GM12891 (cell line): ENCODE measurements around the gene ME3.
"Not testable (repeated sequence)": the region's sequence is repeated elsewhere in the genome, so short reads cannot be mapped to it uniquely, and the experiment has no call there.

Experiments used
- DNase-seq: peaks from one replicate; pipeline ENCODE4 v3.0.0; 2011; ENCODE audit warnings: low spot score; ENCODE audit not compliant: insufficient read length
- FAIRE-seq: peaks from 2 replicates; lab custom pipeline; 2011; peaks lifted over from hg19 to GRCh38; lab: Jason Lieb, UNC
- PAX5 ChIP-seq: IDR thresholded peaks from 2 replicates; pipeline ENCODE4 v1.6.1; 2011; ENCODE audit warnings: low read length, moderate library complexity, mild to moderate bottlenecking; ENCODE audit not compliant: insufficient read depth, severe bottlenecking
- POLR2A ChIP-seq: IDR thresholded peaks from 2 replicates; pipeline ENCODE4 v1.6.1; 2011; ENCODE audit warnings: low read depth, low read length, control low read depth
- POLR2AphosphoS5 ChIP-seq: IDR thresholded peaks from 2 replicates; pipeline ENCODE4 v1.6.1; 2011; ENCODE audit warnings: low read depth, low read length, control low read depth
- POU2F2 ChIP-seq: IDR thresholded peaks from 2 replicates; pipeline ENCODE4 v1.6.1; 2011; ENCODE audit warnings: low read depth, mild to moderate bottlenecking, control low read depth, low read length, moderate library complexity
- SPI1 ChIP-seq: IDR thresholded peaks from 2 replicates; pipeline ENCODE4 v1.6.1; 2011; ENCODE audit warnings: low read depth, low read length, control low read depth
- TAF1 ChIP-seq: IDR thresholded peaks from 2 replicates; pipeline ENCODE4 v1.6.1; 2011; ENCODE audit warnings: low read depth, low read length, control low read depth

ME3 gene

DNA sequence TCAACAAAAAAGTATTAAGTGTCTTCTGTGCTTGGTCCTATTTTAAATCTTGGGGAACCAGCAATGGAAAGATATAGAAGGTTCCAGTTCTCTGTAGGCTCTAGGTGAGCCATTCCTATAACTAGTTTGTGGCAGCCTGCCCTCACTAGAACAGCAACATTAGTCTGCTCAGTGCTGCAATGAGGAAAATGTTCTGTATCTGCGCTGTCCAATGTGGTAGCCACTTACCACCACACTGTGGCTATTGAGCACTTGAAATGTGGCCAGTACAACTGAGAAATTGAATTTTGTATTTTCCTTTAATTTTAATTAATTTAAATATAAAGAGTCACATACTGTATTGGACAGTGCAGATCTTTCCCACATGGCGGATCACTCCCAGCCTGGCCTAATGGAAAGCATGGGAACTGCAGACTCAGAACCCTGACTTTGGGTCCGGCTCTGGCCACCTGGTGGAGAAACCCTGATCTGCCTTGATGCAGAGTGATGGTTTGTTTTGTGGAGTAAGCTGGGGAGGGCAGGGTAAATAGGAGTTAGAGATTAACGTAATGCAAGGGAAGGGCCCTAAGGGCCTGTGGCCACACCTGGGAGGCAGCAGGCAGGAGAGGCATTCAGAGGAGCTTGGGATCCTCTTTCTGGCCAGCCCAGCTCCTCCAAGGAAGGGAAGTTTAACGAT lies 101.0 kb downstream of the ME3 start:
- DNase-seq (no peak), FAIRE-seq (no peak)
- TF ChIP-seq POLR2AphosphoS5: no peak
- TF ChIP-seq POU2F2: no peak
- no peak for TF ChIP-seq POLR2A
- TF ChIP-seq TAF1: no peak

DNA sequence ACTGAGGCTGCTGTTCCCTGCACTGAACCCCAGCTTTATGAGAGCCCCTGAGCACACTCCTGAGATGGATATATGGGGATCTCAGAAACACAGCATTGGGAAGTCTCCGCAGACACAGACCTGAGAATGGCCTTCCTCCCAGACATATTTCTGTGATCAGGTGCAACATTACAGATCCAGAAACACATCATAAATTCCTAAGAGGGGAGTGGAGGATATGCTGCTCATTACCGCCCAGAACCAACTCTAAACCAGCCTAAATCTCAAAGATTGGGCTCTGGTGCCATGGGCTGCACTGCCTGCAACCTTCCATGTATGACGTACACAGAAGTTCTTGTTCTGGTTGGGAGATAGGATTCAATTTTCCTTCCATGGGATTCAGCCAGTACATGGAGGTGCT lies 102.0 kb downstream of the ME3 start:
- TF ChIP-seq POU2F2: no peak
- TF ChIP-seq TAF1: no peak
- DNase-seq (no peak), FAIRE-seq (no peak)

DNA sequence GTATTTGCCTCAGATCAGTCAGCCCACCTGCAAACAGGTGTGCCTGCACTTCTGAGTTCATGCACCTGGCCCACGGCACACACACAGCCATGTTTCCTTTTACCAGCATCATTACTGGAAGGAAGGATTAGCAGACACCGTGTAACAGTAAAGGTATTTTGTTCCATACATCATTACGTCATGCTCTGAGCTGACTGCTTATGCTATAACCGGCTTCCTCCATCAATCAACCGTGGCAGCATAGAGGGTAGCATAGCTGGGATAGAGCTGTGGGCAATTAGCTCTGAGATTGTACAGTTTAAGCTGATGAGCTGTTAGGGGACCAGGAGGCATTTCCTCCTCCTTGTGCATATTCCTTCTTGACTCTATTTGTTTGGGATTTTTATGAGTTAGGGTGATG lies 102.4 kb downstream of the ME3 start:
- DNase-seq (no peak), FAIRE-seq (no peak)
- TF ChIP-seq POLR2AphosphoS5 (no peak), SPI1 (no peak), PAX5 (no peak), POU2F2 (no peak), TAF1 (no peak), POLR2A (no peak)

DNA sequence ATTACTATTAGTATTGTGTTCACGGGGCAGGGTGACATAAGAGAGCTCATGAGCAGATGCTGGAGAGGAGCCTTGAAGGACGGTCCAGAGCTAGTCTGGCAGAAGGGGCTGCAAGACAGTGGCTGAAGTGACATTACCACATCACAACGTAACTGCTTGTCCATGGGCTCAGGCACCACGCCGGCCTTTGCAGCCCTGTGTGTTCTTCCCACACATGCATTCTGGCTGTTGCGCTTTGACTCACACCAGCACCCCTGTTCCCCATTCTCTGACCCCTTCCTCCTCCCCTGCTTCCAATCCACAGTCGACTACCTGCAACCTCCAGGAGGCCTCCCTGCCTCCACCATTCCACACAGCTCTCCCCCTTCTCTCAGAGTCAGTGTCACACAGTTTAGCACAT lies 103.3 kb downstream of the ME3 start:
- no peak for TF ChIP-seq POLR2AphosphoS5
- TF ChIP-seq SPI1: no peak
- TF ChIP-seq TAF1: no peak
- TF ChIP-seq PAX5: no peak
- no peak for TF ChIP-seq POU2F2
- TF ChIP-seq POLR2A: no peak
- FAIRE-seq (no peak), DNase-seq (no peak)

DNA sequence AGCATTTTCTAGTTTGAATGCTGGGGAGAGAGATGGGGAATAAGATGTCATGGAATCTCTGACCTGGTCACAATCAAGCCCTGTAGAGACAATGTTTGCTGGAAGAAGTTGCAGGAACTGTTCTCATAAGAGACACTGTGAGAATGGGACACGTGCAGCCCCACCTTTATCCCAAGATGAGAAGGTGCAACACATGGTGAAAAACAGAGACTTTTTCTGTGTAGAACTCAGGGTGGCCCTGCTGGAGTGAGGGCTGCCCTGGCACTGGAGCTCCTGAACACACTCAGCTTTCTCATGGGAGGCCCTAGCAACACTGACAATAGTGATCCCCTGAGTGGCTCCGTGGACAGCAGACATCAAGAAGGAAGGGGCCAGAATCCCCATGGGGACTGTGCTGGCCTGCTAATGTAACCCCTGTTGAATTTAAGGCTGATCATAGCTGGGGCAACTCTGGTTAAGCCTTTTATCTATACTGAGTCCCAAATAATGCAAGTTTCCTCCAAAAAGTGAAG lies 106.6 kb downstream of the ME3 start:
- TF ChIP-seq POU2F2: no peak
- no peak for TF ChIP-seq TAF1
- no peak for TF ChIP-seq POLR2A
- TF ChIP-seq SPI1: no peak
- no peak for TF ChIP-seq PAX5
- TF ChIP-seq POLR2AphosphoS5: no peak
- FAIRE-seq: no peak

DNA sequence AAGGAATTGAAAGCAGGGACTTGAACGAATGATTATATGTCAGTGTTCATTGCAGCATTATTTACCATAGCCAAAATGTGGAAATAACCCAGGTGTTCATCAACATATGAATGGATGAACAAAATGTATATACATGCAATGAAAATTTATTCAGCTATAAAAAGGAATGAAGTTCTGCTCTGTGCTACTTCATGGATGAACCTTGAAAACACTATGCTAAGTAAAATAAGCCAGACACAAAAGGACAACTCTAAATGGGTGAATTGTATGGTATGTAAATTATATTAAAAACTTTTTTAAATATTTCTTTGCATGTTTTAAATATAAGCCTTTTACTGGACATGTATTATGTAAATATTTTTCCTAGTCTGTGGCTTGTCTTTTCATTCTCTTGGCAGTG lies 107.0 kb downstream of the ME3 start:
- no peak for FAIRE-seq

More for the DNA sequence above, 106.6 kb downstream of the ME3 start:
- no peak for DNase-seq

DNA sequence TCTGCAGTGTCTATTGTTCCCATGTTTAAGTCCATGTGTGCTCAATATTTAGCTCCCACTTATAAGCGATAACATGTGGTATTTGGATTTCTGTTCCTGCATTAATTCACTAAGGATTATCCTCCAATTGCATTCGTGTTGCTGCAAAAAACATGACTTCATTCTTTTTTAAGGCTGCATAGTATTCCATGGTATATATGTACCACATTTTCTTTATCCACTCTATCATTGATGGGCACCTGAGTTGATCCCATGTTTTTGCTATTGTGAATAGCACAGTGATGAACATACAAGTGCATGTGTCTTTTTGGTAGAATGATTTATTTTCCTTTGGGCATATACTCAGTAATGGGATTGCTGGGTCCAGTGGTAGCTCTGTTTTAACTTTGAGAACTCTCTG lies 109.6 kb downstream of the ME3 start:
- not testable (repeated sequence) for FAIRE-seq, DNase-seq

More for the DNA sequence above, 107.0 kb downstream of the ME3 start:
- no peak for DNase-seq
- TF ChIP-seq POLR2AphosphoS5: no peak
- TF ChIP-seq POLR2A: no peak
- no peak for TF ChIP-seq POU2F2
- TF ChIP-seq PAX5: no peak
- TF ChIP-seq SPI1: no peak
- no peak for TF ChIP-seq TAF1

DNA sequence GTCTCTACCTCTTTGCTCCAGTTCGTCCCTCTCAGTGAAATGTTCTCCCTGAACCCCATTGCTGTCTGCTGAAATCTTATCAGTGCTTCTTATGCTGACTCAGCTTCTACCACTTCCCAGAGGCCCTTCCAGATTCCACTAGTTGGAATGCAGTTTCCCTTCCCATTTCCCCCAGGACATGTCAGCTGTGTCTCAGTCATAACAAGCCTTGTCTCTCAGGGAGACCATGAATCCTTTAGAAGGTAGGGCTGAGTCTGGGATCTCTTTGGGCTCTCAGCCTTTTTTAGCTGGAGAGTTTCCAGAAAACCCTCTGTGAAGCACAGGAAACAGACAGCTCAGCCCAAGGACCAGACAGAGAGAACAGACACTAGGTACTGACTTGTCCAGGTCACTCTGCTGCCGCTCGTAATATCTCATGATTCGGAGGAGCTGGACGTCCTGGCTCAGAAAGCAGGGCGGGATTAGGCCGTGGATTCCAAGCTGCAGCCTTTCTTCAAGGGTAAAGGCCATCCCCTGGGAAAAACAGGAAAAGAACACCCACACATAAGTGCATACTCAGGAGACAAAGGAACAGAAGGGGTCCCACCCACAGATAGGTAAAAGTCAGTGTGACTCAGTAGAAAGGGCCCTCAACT lies 113.0 kb downstream of the ME3 start:
- TF ChIP-seq PAX5 (no peak), SPI1 (no peak), TAF1 (no peak), POLR2A (no peak), POLR2AphosphoS5 (no peak), POU2F2 (no peak)
- no peak for DNase-seq
- FAIRE-seq: no peak

DNA sequence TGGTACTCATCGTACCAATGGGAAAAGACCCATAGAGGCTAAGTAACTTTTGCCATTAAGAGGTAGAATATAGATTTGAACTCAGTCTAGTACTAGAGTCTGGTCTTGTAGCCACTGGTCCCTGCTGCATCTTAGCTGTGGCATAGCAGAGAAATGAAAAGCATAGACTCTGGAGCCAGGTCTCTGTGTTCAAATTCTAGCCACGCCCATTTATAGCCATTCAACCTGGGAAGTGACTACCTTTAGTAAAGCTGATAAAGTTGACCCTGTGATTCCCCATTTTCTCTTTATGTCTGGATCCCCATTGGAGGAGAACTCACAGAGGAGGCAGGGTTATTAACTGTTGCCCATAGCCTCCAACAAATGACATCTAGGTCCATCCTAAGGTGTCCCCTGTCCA lies 113.6 kb downstream of the ME3 start:
- TF ChIP-seq POLR2AphosphoS5 (no peak), TAF1 (no peak), PAX5 (no peak), POLR2A (no peak), POU2F2 (no peak), SPI1 (no peak)
- no peak for FAIRE-seq
- DNase-seq: no peak

DNA sequence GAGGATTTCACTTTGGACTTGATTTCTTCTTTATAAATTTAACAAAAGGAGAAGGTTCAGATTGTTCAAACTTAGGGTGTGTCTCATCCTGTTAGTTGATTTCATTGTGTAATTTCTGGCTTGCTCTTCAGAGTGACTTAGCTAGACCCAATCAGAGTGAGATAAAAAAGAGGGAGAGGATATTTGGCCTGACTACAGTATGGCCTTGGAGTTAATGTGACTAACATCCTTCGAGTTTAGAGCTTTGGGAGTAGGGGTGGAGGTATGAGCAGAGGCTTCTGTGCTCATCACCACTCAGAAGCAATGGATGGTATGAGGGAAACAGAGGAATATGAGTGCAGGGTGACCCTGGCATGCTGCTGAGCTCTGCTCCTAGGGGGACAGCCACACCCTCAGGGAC lies 114.2 kb downstream of the ME3 start:
- TF ChIP-seq POLR2AphosphoS5: no peak
- no peak for TF ChIP-seq POU2F2
- no peak for TF ChIP-seq PAX5
- TF ChIP-seq SPI1: no peak
- TF ChIP-seq POLR2A: no peak
- no peak for TF ChIP-seq TAF1
- FAIRE-seq (no peak), DNase-seq (no peak)
